ENCODE measurements around the gene ALG10B. TPM values are rescaled to one million over a fixed set of nuclear protein-coding genes. Genes with fewer than 3 reads are reported as not detected.
A peak's percentile ranks its signal among the peaks of the same experiment; 100 is the strongest.
"Not testable (repeated sequence)": the region's sequence is repeated elsewhere in the genome, so short reads cannot be mapped to it uniquely, and the experiment has no call there.

The ALG10B gene, protein sequence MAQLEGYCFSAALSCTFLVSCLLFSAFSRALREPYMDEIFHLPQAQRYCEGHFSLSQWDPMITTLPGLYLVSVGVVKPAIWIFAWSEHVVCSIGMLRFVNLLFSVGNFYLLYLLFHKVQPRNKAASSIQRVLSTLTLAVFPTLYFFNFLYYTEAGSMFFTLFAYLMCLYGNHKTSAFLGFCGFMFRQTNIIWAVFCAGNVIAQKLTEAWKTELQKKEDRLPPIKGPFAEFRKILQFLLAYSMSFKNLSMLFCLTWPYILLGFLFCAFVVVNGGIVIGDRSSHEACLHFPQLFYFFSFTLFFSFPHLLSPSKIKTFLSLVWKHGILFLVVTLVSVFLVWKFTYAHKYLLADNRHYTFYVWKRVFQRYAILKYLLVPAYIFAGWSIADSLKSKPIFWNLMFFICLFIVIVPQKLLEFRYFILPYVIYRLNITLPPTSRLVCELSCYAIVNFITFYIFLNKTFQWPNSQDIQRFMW
- 1.3 and 3.2 TPM in 2 replicates for total RNA-seq (2014; rRNA removed; shearing (Covaris generic))

DNA sequence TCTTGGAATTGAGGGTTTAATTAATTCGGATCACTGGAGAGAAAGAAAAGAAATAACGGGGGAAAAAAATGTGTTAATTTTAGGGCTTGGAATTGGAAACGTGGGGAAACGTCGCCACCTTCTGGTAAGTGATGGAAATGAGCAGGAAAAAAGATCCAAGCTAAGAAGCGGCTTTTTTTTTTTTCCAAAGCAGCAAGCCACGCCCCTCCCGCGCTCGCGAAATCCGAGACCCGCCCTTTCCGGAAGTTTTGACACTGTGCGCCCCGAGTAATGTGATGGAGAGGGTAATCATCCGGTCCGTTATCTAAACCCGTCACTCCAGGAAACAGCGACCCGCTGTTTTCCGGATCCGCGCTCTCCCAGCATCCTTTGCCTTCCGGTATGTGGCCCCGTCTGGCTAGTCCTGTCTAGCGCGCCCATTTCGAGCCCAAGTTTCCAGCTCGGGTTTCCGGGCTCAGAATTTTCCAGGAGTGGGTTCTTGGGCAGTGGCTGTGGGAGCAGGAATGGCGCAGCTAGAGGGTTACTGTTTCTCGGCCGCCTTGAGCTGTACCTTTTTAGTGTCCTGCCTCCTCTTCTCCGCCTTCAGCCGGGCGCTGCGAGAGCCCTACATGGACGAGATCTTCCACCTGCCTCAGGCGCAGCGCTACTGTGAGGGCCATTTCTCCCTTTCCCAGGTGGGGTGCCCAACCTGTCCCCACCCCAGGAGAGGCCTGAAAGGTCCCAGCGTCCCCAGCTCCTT is at the start of gene ALG10B:
TSS of gene ALG10B (plus strand) at position 384 of the 739 bp plus-strand sequence. CDS start at position 504, 120 bp downstream.
- peak; percentile 98 for DNase-seq (ENCODE audit: low spot score)
- in situ Hi-C loops (cut with HindIII; ENCODE audit: low sequenced_read_pairs), result no loop called here

DNA sequence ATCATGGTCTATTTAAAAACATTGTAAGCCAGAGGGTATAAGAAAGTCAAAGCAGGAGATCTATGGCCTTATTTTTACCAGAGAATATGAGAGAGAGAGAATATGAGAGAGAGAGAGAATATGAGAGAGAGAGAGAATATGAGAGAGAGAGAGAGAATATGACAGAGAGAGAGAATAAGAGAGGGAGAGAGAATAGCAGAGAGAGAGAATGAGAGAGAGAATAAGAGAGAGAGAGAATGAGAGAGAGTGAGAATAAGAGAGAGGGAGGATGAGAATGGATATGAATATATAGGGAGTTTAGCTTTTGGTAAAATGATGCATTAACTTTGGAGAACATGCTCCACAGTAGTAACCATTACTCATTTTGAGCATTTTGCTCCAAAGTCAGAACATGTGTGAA is 48.0 kb upstream of the ALG10B start:
- DNase-seq (ENCODE audit: low spot score), result no peak
- in situ Hi-C loops (cut with HindIII; ENCODE audit: low sequenced_read_pairs), result no loop called here

DNA sequence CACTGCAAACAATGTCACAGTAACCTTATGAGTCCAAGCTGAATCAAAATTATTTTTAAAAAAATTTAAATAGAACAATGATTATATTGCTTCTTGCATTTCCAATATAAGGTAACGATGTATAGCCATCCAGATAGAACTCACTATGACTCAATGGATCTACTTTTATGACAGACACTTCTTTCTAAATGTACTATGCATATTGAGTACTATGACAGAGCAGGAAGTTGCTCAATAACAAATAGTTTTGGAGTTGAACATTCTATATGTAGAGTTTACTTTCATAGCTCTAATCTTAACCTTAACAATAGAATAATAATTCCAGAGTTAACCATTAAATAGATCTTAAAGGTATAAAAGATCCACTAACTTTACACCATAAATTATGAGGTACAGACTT is 46.7 kb upstream of the ALG10B start:
- DNase-seq (ENCODE audit: low spot score), result no peak
- in situ Hi-C loops (cut with HindIII; ENCODE audit: low sequenced_read_pairs), result no loop called here

DNA sequence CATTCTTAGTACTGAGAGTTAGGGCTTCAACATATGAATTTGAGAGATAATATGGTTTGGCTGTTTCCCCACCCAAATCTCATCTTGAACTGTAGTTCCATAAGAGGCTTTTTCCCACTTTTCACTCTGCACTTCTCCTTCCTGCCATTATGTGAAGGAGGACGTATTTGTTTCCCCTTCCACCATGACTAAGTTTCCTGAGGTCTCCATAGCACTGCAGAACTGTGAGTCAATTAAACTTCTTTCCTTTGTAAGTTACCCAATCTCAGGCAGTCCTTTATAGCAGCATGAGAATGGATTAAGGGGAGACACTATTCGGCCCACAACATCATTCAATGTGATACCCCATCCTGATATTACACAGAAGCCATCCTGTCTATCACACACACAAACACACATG is 36.8 kb upstream of the ALG10B start:
- DNase-seq (ENCODE audit: low spot score), result no peak
- in situ Hi-C loops (cut with HindIII; ENCODE audit: low sequenced_read_pairs), result no loop called here

DNA sequence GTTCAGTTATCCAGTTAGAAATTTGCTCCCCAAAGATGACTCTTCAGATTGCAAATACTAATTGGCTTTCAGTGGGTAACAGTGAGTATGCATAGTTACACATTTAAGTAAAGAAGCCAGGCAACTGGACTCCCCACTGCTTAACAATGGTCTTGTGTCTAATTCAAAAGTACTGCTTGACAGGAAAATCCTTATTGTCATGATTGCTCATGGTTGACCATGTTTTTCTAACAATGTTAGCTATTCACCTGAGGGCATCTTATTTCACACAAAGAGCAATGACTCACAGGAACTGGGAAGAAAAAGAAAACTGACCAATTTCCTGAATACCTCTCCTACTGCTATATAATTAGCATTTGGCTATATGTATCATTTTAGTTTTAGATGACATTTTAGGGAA is 33.7 kb upstream of the ALG10B start:
- no peak for DNase-seq (ENCODE audit: low spot score)
- in situ Hi-C loops (cut with HindIII; ENCODE audit: low sequenced_read_pairs), result no loop called here

DNA sequence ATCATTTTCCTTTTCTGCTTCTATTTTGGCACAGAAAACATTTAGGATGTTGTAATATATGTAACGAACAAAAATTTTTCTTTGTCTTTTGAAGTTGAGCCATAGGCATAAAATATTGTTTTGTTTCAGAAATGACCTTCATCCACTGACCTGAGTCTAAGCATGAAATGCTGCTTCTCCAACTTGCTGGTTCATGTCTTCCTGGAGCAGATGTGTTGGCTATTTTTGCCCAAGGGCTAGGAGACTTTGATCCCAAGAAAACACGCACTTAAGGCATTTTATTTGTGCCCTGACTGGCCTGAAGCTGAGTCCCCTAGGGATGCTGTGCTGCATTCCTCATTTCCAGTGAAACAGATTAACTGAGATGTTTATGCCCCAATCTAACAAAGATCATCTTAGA is 27.2 kb upstream of the ALG10B start:
- in situ Hi-C loops (cut with HindIII; ENCODE audit: low sequenced_read_pairs), result no loop called here
- no peak for DNase-seq (ENCODE audit: low spot score)

DNA sequence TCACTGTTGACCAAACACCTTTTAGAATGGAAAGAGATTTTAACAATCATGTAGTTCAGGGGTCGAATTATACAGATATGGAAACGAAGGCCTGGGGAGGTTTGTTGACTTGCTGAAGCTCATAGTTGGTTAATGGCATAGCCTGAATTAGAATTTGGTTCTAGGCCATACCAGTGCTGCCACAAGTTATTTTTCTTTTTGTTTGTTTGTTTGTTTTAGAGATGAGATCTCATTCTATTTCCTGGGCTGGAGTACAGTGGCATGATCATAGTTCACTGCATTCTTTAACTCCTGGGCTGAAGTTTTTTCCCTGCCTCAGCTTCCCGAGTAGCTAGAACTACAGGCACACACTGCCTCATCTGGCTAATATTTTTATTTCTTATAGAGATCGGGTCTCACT is 25.4 kb upstream of the ALG10B start:
- no peak for DNase-seq (ENCODE audit: low spot score)
- in situ Hi-C loops (cut with HindIII; ENCODE audit: low sequenced_read_pairs), result no loop called here

DNA sequence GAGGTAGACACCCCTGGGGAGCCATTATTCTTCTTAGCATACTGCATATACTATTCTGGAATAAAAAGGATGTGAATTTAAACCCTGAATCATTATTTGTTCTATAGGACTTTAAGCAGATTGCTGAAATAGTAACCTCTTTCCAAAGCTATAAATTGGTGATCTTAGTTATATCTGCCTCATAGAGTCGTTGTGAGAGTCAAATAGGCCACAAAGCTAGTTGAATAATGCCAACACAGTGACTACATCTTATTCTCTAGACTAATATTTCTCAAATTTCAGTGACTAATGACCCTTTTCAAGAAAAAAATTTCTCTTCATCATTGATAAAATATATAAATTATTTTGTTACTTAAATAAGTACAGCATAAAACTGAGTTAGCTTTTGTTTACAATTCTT is 13.6 kb upstream of the ALG10B start:
- DNase-seq (ENCODE audit: low spot score); in situ Hi-C loops (cut with HindIII; ENCODE audit: low sequenced_read_pairs): not testable (repeated sequence)

DNA sequence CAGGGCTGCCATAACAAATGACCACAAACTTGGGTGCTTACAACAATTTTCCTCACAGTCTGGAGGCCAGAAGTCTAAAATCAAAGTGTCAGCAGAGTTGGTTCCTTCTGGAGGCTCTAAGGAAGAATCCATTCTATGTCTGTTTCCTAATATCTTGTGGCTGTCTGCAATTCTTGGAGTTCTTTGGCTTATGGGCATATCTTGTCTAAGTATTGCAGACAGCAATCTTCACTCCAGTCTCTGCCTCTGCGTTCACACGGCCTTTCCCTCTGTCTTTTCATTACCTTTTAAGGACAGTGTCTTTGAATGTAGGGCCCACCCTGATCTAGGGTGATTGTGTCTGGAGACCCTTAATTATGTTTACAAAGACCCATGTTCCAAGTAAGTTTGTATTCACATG is 5.4 kb downstream of the ALG10B start:
- DNase-seq (ENCODE audit: low spot score); in situ Hi-C loops (cut with HindIII; ENCODE audit: low sequenced_read_pairs): not testable (repeated sequence)

DNA sequence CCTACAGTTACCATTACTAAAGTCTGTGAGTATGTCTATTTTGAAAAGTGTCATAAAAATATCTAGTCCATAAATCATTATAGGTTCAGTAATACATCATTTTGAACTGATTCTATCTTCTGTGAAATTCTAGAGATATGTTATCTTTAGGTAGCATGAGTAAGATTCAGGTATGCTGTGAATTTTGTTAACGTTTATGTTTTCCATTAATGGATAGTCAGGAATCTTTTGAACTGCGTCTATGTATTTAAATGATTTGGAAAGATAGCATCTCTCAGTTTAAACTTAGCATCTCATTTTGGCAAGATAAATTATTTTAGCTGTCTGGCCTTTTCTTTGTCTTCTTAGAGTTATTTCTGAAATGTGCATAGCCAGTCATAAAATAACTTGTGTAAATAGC is 8.3 kb downstream of the ALG10B start:
- in situ Hi-C loops (cut with HindIII; ENCODE audit: low sequenced_read_pairs), result no loop called here

DNA sequence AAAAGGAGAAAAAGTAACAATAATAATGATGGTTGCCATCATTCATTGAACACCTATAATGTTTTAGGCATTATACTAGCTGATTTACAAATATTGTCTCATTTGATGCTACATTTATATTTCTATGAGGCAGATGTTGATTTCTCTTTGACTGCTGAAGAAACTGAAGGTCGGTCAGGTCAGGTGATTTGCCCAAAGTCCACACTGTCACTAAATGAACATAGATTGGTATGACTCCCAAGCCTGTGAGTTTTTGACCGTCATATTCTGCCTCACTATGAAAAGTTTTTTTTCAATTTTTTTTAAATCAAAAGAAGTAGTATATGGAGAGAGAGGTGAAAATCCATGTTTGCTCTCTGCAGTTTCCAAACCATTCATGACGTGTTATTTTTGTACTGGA is 10.8 kb downstream of the ALG10B start:
- in situ Hi-C loops (cut with HindIII; ENCODE audit: low sequenced_read_pairs), result no loop called here
- no peak for DNase-seq (ENCODE audit: low spot score)

More for the DNA sequence above, 8.3 kb downstream of the ALG10B start:
- DNase-seq (ENCODE audit: low spot score), result no peak

DNA sequence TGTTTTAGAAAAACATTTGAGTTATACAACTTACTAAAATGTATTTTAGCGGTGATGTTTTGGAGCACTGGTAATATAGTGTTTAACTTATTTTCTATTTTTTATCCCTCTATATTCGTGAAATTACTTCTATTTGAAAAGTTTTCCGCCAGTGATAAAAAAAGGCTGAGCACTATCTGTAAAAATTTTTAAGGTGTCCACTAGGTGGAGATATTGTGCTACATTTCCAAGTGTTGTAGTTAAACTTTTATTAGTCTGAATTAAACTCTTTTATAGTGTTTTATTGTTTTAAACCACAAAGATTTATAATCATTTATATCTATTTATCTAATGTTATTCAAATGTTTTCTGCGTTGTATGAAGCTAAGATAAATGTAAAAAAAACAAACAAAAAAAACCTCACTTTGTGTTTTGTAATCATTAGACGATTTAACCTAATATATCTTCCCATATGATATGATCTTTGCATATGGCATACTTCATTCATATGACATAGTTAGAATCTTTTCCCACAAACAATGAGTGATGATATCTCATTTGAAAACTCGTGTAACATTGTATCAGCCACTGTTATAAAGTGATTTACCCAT is 11.8 kb downstream of the ALG10B start:
- peak; percentile 48 for DNase-seq (ENCODE audit: low spot score)
- in situ Hi-C loops (cut with HindIII; ENCODE audit: low sequenced_read_pairs), result no loop called here

DNA sequence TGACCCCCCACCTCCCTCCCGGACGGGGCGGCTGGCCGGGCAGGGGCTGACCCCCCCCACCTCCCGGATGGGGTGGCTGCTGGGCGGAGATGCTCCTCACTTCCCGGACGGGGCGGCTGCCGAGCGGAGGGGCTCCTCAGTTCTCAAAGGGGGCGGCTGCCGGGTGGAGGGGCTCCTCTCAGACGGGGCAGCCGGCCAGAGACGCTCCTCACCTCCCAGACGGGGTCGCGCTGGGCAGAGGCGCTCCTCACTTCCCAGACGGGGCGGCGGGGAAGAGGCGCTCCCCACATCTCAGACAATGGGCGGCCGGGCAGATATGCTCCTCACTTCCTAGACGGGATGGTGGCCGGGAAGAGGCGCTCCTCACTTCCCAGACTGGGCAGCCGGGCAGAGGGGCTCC is 13.8 kb downstream of the ALG10B start:
- in situ Hi-C loops (cut with HindIII; ENCODE audit: low sequenced_read_pairs), result not testable (repeated sequence)

DNA sequence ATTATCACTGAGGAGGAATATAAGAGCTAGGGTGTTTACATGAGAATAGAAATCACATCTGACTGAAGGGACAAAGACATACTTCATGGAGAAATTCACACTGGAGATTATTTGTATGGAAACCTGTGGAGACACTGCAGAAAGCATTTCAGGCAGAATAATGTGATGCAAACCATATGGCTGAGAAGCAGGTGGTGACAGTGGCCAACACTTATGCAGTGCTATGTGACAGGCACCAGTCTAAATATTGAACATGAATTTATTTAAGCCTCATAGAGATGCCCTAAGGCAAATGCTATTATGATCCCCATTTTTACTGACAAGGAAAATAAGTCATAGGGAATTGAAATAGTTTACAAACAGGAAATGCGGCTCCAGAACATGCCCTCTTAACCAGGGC is 16.2 kb downstream of the ALG10B start:
- in situ Hi-C loops (cut with HindIII; ENCODE audit: low sequenced_read_pairs), result no loop called here
- peak; percentile 57 for DNase-seq (ENCODE audit: low spot score)

More for the DNA sequence above, 13.8 kb downstream of the ALG10B start:
- DNase-seq (ENCODE audit: low spot score), result not testable (repeated sequence)

DNA sequence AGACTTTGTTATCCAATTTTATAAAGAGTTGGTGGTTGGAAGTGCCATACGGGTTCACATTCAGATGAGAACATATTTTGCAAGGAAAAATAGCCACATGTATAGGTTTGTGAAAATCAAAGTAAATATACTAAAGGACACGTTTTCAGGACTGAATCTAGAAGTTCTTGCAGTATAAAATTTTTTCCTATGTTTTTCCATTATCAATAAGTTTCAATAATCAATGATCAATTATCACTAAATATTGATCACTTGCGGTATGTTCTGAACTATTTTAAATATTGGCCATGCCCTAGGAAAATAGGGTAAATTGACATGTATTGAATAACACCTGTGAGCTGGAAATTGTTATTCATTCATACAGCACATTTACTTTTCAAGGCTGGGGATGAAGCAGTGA is 25.9 kb downstream of the ALG10B start:
- in situ Hi-C loops (cut with HindIII; ENCODE audit: low sequenced_read_pairs), result no loop called here
- no peak for DNase-seq (ENCODE audit: low spot score)

DNA sequence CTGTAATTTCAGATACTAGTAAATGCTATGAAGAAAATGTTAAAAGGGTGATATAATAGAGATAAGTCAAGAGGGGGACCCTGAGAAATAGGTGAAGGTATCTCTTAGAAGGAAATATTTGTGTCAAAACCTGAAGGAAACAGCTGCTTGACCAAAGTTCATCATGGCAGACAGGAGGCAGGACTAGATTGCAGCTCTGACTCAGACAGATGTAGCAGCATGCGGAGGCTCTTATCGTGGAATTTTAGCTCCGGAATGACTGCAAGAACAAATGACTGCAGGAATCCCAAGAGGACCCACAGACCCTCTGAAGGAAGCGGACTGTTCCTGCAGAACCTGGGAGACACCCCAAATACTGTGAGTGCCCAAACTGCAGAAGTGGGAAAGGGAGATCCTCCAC is 26.7 kb downstream of the ALG10B start:
- in situ Hi-C loops (cut with HindIII; ENCODE audit: low sequenced_read_pairs); DNase-seq (ENCODE audit: low spot score): not testable (repeated sequence)

DNA sequence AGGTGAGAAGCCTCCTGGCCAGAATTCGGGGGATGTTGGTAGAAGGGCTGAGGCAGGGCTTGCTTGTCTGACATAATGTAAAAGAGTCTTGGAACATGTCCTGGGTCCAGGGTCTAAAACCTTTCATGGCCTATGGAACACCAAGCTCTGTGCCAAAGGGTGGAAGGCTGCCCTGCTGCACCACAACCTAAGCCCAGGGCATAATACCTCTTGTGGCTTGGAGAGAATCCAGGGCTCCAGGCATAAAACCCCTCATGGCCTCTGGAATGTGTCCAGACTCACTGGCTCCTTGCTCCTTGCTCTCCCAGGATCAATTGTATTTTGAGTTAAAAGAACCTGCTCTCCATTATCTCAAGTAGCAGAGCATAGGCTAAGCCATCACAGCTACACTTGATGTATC is 27.3 kb downstream of the ALG10B start:
- in situ Hi-C loops (cut with HindIII; ENCODE audit: low sequenced_read_pairs); DNase-seq (ENCODE audit: low spot score): not testable (repeated sequence)

DNA sequence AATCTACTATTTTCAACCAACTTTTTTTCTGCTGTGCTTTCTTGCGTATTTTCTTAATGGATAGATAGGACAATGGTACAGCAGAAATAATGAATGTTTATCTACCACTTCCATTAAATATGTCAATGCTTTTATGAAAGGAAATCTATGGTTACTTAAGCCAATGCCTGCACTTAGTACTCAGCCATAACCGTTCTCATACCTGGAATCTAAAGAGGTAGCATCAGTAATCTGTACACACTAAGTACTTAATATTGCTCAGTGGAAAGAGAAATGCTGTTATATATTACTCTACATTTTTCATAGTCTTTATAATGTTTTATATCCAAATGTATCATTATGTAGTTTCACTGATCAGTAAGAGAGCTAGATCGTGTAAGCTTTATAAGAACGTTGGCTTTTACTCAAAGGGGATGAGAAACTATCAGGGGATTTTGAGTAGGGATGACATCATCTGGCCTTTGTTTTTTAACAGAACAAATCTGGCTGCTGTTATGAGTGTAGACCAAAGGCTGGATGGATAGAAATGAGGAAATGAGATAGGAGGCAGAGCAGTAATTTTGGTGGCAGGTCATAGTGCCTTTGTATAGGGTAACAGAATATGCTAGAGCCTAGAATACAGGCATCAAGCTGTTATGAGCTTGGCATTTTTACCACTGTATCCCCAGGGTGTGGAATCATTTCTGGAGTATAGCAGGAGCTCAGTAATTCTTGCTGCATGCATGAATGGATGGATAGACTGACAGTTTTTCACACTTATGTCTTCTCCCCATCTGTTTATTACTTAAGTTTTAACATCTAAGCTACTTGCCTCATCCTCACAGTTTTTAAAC is 34.0 kb downstream of the ALG10B start:
- DNase-seq (ENCODE audit: low spot score), result no peak
- in situ Hi-C loops (cut with HindIII; ENCODE audit: low sequenced_read_pairs), result no loop called here

DNA sequence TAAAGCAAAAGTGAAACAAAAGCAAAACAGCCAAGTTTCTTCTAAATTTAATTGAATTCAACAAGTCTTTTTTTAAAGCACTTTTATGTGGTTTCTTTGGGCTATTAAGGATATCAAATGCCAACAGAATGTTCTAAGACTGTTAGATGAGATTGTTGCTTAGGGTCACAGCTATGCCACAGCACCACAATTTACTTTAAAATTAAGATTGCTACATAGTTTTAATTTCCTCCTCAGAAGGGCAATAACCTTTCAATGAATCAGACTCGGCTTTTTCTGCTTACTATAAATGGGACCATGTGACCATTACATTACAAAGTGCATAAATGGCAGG is 34.6 kb downstream of the ALG10B start:
- in situ Hi-C loops (cut with HindIII; ENCODE audit: low sequenced_read_pairs); DNase-seq (ENCODE audit: low spot score): not testable (repeated sequence)
